SU-DHL-6 (cell line): ENCODE data around the gene PDE6A.

Source experiments
- CTCF ChIP-seq: fragments of 200-600 bp; sonication (generic); IDR thresholded peaks from one replicate; pipeline ENCODE4 v1.5.1; 2017; ENCODE audit warnings: antibody characterized with exemption, mild to moderate bottlenecking, low read length, moderate library complexity; ENCODE audit not compliant: insufficient read depth, poor library complexity, severe bottlenecking
- EZH2phosphoT487 ChIP-seq: fragments of 200-600 bp; sonication (generic), shearing (Covaris generic); conservative IDR thresholded peaks from 2 replicates; pipeline ENCODE4 v1.6.1; 2018; ENCODE audit warnings: mild to moderate bottlenecking, antibody characterized with exemption, low read length, moderate library complexity, mixed read lengths

- TF ChIP-seq CTCF (no peak), EZH2phosphoT487 (no peak)
These were observed 2.4 kb downstream of the PDE6A start for GRCh38 chr5:149942199-149942598.
